Measurements from ENCODE around the gene LRP8. TPM values are rescaled to one million over a fixed set of nuclear protein-coding genes. Genes with fewer than 3 reads are reported as not detected.

Gene LRP8
- total RNA-seq, 1 experiment from 2014 or later, result 28.6 TPM

DNA sequence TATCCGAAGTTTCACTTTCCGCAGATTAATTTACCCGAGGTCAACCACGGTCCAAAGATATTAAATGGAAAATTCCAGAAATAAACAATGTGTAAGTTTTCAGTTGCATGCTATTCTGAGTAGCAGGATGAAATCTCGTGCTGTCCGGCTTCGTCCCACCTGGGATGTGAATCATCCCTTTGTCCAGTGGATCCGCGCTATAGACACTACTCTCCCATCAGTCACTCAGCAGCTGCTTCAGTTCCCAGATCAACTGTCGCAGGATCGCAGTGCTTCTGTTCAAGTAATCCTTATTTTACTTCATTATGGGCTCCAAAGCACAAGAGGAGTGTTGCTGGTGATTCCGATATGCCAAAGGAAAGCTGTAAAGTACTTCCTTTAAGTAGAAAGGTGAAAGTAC is 8.3 kb upstream of the LRP8 start:
- H3K27me3 ChIP-seq (ENCODE audit: control insufficient read depth, insufficient read depth, low read length), result peaks cover 5% of the 10 kb centered on the region
- H3K36me3 ChIP-seq (ENCODE audit: control insufficient read depth, insufficient read depth, low read length), result no peaks in the 10 kb centered on the region
- DNase-seq (ENCODE audit: low read depth, low spot score) (no peak), ATAC-seq (no peak)
- intact Hi-C loops (cut with micrococcal nuclease; ENCODE audit: unreplicated experiment) (no loop called here), in situ Hi-C loops (cut with HindIII; ENCODE audit: low pct_unique_long_range_greater_than_20kb, low sequenced_read_pairs) (no loop called here)
- ChIA-PET CTCF (no interaction called here), POLR2A (no interaction called here)
- no TSS peak for BruUV-seq (replicated peaks)
- TF ChIP-seq, protein P1, sequence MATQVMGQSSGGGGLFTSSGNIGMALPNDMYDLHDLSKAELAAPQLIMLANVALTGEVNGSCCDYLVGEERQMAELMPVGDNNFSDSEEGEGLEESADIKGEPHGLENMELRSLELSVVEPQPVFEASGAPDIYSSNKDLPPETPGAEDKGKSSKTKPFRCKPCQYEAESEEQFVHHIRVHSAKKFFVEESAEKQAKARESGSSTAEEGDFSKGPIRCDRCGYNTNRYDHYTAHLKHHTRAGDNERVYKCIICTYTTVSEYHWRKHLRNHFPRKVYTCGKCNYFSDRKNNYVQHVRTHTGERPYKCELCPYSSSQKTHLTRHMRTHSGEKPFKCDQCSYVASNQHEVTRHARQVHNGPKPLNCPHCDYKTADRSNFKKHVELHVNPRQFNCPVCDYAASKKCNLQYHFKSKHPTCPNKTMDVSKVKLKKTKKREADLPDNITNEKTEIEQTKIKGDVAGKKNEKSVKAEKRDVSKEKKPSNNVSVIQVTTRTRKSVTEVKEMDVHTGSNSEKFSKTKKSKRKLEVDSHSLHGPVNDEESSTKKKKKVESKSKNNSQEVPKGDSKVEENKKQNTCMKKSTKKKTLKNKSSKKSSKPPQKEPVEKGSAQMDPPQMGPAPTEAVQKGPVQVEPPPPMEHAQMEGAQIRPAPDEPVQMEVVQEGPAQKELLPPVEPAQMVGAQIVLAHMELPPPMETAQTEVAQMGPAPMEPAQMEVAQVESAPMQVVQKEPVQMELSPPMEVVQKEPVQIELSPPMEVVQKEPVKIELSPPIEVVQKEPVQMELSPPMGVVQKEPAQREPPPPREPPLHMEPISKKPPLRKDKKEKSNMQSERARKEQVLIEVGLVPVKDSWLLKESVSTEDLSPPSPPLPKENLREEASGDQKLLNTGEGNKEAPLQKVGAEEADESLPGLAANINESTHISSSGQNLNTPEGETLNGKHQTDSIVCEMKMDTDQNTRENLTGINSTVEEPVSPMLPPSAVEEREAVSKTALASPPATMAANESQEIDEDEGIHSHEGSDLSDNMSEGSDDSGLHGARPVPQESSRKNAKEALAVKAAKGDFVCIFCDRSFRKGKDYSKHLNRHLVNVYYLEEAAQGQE (IDR thresholded peaks at IDR 0.05; ENCODE audit: insufficient read depth in 1 of 2, low read depth in 2 of 2, low read length in 1 of 2), result no peak
- TF ChIP-seq SIN3A (IDR thresholded peaks at IDR 0.05; ENCODE audit: borderline replicate concordance, insufficient read depth, low read depth, low read length) (no peak), TCF7L2 (IDR thresholded peaks at IDR 0.05; ENCODE audit: low read depth, low read length) (no peak), POLR2AphosphoS5 (IDR thresholded peaks at IDR 0.05; ENCODE audit: low read depth, low read length) (no peak)
- TF ChIP-seq, protein P2, sequence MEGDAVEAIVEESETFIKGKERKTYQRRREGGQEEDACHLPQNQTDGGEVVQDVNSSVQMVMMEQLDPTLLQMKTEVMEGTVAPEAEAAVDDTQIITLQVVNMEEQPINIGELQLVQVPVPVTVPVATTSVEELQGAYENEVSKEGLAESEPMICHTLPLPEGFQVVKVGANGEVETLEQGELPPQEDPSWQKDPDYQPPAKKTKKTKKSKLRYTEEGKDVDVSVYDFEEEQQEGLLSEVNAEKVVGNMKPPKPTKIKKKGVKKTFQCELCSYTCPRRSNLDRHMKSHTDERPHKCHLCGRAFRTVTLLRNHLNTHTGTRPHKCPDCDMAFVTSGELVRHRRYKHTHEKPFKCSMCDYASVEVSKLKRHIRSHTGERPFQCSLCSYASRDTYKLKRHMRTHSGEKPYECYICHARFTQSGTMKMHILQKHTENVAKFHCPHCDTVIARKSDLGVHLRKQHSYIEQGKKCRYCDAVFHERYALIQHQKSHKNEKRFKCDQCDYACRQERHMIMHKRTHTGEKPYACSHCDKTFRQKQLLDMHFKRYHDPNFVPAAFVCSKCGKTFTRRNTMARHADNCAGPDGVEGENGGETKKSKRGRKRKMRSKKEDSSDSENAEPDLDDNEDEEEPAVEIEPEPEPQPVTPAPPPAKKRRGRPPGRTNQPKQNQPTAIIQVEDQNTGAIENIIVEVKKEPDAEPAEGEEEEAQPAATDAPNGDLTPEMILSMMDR (IDR thresholded peaks at IDR 0.05), result no peak
- no peaks in the 10 kb centered on the region for H3K4me1 ChIP-seq (ENCODE audit: control insufficient read depth, insufficient read depth, low read length)
- no peak overlapping the region for H3K4me3 ChIP-seq (ENCODE audit: low read depth in 2 of 2, low read length in 2 of 2)
- no peaks in the 10 kb centered on the region for H3K9me3 ChIP-seq (ENCODE audit: control insufficient read depth, insufficient read depth, low read depth, low read length)
- no peak overlapping the region for H3K27ac ChIP-seq (ENCODE audit: low read length)

DNA sequence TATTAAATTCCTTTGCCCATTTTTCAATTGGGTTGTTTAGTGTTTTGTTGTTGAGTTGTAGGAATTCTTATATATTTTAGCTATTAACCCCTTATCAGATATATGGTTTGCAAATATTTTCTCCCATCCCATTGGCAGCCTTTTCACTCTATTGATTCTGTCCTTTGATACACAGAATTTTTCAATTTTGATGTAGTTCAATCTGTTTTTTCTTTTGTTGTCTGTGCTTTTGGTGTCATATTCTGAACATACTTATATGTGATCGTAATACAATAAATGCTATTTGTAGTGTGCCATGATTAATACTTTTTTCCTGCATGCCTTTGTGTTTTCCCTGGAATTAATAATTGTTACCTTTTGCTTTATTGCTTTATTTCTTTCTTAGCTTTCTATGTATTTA is 7.8 kb upstream of the LRP8 start:
- no peaks in the 10 kb centered on the region for H3K36me3 ChIP-seq (ENCODE audit: control insufficient read depth, insufficient read depth, low read length)
- ChIA-PET CTCF (interaction anchor here (0.6 kb wide), 1 partner anchor 18 kb away, joined by 7 read pairs; no protein-coding TSS in a partner anchor), POLR2A (no interaction called here)

More for the DNA sequence above, 7.8 kb upstream of the LRP8 start:
- no TSS peak for BruUV-seq (replicated peaks)
- ATAC-seq, result no peak
- Histone ChIP-seq H3K27ac (ENCODE audit: low read length) (no peak overlapping the region), H3K9me3 (ENCODE audit: control insufficient read depth, insufficient read depth, low read depth, low read length) (no peaks in the 10 kb centered on the region), H3K4me1 (ENCODE audit: control insufficient read depth, insufficient read depth, low read length) (no peaks in the 10 kb centered on the region), H3K27me3 (ENCODE audit: control insufficient read depth, insufficient read depth, low read length) (peaks cover 5% of the 10 kb centered on the region), H3K4me3 (ENCODE audit: low read depth in 2 of 2, low read length in 2 of 2) (no peak overlapping the region)
- DNase-seq (ENCODE audit: low read depth, low spot score), result no peak
- no peak for TF ChIP-seq TCF7L2 (IDR thresholded peaks at IDR 0.05; ENCODE audit: low read depth, low read length)
- TF ChIP-seq, protein P2 (IDR thresholded peaks at IDR 0.05), result no peak
- no peak for TF ChIP-seq POLR2AphosphoS5 (IDR thresholded peaks at IDR 0.05; ENCODE audit: low read depth, low read length)
- TF ChIP-seq, protein P1 (IDR thresholded peaks at IDR 0.05; ENCODE audit: insufficient read depth in 1 of 2, low read depth in 2 of 2, low read length in 1 of 2), result no peak
- TF ChIP-seq SIN3A (IDR thresholded peaks at IDR 0.05; ENCODE audit: borderline replicate concordance, insufficient read depth, low read depth, low read length), result no peak
- intact Hi-C loops (cut with micrococcal nuclease; ENCODE audit: unreplicated experiment) (no loop called here), in situ Hi-C loops (cut with HindIII; ENCODE audit: low pct_unique_long_range_greater_than_20kb, low sequenced_read_pairs) (no loop called here)
